LHCN-M2 (cell line): ENCODE data around the gene SPG7. TPM values are rescaled to one million over a fixed set of nuclear protein-coding genes. Genes with fewer than 3 reads are reported as not detected.
A peak's percentile ranks its signal among the peaks of the same experiment; 100 is the strongest.
"Not testable (repeated sequence)": the region's sequence is repeated elsewhere in the genome, so short reads cannot be mapped to it uniquely, and the experiment has no call there.

Source experiments
- DNase-seq: peaks from one replicate; pipeline ENCODE4 v3.0.0-alpha.2; 2012; ENCODE audit warnings: low read depth
- total RNA-seq: library from RNA; depleted of rRNA; stranded (reverse); fragments of >200 nt; gene quantifications from 2 replicates; pipeline ENCODE4 v1.2.3, GENCODE V29; 2014

The SPG7 gene
- total RNA-seq, 1 experiment from 2014 or later = 211 TPM

DNA sequence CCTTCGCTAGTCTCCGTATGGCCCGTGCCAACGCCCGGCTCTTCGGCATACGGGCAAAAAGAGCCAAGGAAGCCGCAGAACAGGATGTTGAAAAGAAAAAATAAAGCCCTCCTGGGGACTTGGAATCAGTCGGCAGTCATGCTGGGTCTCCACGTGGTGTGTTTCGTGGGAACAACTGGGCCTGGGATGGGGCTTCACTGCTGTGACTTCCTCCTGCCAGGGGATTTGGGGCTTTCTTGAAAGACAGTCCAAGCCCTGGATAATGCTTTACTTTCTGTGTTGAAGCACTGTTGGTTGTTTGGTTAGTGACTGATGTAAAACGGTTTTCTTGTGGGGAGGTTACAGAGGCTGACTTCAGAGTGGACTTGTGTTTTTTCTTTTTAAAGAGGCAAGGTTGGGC lies 54.7 kb downstream of the SPG7 start:
- DNase-seq = no peak

GRCh38 chr16:89563639-89564392 lies 55.6 kb downstream of the SPG7 start:
- peak; percentile 24 for DNase-seq

DNA sequence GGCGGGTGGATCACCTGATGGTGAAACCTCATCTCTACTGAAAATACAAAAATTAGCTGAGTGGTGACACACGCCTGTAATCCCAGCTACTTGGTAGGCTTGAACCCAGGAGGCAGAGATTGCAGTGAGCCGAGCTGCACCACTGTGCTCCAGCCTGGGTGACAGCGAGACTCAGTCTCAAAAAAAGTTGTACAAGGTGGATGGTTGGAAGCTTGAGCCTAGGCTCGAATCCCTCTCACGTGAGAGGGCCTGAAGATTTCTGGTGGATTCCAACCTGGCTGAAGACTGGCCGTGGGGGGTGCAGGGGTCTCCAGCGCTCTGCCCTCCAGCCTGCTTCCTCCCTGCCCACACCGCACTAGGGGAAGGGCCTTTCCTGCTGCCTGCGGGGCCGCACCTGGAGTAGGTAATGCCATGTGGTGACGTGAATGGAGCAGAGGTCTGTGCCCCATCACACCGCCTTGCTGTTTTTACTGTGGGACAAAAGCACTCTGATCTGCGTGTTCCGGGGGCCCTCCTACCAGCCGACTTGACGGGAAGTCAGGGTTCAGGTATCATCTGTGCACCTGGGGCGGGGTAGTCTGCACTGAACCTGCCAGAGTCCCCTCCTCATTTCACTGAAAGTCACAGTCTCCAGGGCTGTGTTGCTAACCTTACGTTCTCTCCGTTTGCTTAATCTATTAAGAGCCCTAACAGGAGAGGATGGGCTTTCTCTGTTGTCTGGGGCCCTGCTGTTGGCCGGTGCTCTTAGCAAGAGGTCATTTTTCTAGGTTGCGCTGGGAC lies 56.5 kb downstream of the SPG7 start:
- DNase-seq = peak; percentile 22

- DNase-seq = no peak
Measured at GRCh38 chr16:89565256-89565505, 57.0 kb downstream of the SPG7 start.

DNA sequence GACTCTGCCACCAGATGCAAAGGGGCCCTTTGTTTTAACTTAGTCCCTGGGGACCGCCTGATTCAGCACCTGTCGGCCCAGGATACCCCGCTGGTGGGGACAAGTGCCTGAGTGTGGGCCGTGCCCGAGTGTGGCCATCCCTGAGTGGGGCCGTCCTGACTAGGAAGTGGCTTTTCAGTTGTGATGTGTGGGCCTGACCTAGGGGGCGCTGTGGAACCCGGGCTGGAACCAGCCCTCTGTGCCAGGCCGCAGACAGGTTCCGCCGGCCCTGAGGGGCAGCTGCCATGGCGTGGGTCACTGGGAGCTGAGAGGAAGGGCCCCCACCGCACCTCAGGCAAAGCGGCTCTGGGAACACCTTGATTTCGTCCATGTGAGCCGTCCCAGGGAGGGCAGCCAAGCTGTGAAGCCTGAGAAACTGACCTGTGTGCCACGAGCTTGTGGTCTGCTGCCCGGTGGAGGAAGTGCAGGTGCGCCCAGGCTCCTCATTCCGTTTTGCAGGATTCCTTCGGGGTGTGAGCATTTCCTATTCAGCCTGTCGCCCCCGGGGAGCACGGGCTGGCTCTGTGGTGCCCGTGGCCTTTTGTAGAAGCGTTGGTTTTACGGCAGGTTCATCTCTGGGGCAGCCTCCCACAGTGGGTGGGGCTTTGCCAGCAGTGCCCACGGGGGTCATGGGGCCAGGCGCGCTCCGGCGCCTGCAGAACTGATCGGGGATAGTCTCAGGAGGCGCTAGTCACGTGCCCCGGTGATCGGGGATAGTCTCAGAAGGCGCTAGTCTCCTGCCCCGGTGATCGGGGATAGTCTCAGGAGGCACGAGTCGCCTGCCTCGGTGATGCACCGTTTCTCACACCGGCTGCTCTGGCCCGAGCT lies 57.5 kb downstream of the SPG7 start:
- peak; percentile 51 for DNase-seq

DNA sequence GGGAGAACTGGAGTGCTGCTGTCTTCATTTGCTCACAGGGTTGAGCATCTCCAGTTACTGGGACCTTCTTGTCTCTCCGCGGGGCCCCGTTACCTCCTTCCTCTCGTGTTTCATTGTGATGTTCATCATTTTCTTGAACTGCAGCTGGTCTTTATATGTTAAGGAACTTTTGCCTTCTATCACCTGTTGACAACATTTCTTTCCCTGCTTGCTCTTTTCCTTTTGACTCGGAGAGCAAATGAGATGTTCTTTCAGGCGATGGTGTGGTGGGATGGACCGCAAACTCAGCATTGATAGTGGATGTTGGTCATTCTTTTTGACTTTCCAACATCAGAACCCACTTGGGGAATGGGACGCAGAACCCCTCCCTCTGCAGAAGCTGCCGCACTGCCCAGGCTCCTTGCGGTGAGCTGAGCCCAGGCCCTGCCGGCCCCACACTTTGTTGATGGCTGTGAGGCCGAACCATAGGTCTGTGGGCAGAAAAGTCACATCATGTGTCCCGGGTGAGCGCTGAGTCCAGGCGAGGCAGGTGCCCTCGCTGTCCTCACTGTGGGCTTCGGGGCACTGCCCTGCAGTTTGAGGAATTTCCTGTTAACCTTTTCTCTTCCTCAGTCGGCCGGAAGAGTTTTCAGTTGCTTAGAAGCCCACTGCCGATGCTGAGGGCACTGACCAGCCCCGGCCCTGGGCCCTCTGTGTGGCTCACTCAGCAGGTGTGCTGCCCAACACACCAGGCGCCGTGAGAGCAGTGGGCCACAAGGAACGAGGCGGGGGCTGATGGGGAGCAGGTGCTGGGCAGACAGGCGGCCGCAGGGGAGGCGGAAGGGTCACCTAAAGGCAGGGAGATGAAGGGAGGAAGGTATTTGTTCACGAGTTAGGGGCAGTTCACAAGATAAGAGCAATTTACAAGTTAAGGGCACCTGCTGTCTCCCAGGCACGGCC lies 59.7 kb downstream of the SPG7 start:
- DNase-seq = no peak

DNA sequence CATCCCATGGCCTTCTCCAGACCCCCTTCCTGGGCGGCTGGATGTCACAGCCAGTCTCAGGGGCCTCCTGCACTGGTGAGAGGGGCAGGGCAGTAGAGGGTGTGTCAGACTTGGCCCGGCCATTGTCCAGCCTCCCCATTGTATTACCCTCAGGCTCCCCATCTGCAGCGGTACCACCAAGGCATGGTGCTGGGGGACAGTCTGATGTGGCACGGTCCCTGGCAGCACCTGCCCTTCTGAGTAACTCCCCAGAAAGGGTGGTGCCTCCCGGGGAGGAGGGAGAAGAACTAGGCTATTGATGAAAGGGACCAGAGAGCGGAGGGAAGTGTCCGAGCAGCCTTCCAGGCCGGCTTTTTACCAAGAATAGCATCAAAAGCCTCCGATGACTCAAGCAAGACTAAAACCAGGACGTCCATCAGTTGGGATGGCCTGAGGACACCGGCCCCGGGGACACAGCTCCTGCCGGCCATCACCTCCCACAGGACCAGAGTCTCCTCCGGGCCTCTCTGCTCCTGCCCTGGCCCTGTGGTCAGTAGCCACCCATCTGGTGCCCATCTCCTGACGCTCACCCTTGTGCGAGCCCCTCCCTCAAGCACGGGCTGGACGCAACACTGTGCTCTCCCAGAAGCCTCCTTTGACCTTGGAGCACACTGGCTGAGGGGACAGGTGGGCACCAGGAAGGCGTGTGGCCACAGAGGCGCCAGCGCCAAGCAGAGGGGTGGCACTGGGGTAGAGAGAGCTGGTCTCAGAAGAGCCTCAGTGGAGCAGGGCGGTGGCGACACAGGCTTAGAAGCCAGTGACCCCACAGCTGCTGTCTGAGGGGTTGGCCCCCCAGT lies 61.5 kb downstream of the SPG7 start:
- no peak for DNase-seq

GRCh38 chr16:89570342-89570923 lies 62.2 kb downstream of the SPG7 start:
- DNase-seq = no peak

DNA sequence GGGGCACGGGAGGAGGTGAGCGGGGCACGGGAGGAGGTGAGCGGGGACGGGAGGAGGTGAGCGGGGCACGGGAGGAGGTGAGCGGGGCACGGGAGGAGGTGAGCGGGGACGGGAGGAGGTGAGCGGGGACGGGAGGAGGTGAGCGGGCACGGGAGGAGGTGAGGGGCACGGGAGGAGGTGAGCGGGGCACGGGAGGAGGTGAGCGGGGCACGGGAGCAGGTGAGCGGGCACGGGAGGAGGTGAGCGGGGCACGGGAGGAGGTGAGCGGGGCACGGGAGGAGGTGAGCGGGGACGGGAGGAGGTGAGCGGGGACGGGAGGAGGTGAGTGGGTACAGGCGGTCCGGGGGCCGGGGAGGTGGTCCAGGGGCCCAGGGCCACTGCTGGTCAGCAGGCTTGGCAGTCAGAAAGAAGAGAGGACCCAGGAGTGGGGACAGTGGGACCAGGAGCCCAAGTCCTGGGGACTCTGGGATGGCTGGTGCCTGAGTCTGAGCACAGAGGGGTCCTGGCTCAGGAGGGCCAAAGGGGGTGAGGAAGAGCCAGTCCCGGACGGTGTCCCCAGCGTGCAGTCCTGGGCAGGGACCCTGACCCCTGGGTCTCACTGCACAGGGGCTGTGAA lies 62.9 kb downstream of the SPG7 start:
- DNase-seq = not testable (repeated sequence)

GRCh38 chr16:89571636-89572035 lies 63.4 kb downstream of the SPG7 start:
- DNase-seq = no peak

DNA sequence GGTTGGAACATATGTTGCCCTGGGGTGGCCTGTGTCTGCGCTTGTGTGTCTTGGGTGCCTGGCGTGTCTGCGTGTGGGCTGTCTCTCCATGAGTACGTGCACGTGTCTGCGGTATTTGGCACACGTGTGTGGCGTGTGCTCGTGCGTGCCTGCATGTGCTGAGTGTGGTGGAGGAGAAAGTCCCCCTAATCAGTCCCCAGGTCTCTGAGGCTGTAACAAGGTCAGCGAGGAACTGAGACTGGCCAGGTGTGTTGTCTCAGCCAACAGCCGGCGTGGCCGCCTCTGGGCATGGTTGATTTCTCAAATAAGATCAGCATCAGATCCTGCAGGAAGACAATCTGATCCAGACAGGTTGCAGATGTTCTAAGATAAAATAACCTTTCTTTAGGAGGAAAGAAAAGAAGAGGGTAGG lies 63.9 kb downstream of the SPG7 start:
- DNase-seq = no peak

- DNase-seq = no peak
Measured at GRCh38 chr16:89572485-89573205, 64.4 kb downstream of the SPG7 start.

- DNase-seq = no peak
Measured at GRCh38 chr16:89573826-89574680, 65.8 kb downstream of the SPG7 start.

DNA sequence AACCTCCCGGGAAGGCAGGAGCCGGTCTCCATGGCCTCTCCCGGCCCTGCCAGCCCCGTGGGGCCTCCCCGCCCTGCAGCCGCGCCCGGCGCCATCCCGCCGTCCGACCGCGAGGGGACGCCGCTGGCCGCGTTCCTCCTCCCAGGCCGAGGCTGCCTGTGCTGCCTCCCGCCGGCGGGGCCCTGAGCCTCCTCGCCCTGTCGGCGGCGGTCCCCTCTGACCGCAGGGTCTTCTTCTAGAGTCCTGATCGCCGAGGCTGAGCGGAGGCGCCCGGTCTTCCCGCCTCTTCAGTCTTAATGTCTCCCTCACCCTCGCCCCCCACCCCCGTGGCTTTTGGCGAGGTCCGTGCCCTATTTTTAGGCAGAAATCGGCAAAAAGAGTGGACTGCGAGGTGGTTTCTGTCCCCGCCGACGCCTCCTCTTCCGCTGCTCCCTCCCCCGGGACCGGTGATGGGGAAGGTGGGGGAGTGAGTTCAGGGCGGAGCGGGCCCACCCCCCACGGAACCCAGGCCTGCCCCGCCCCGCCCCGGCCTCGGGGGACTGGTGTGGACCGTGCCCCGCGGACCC lies 66.6 kb downstream of the SPG7 start:
- peak; percentile 72 for DNase-seq

GRCh38 chr16:89575247-89576152 lies 67.3 kb downstream of the SPG7 start, which contains the start of gene CPNE7:
Gene CPNE7 (plus strand): TSS chr16:89575758. CDS start chr16:89575898, 140 bp downstream.
- DNase-seq = no peak
